Adrenal gland (tissue), 12 donors: ENCODE results near the gene HHEX. TPM values are rescaled to one million over a fixed set of nuclear protein-coding genes. Genes with fewer than 3 reads are reported as not detected.

Source experiments
- DNase-seq, 7 donors: peaks; one replicate each; pipeline ENCODE4 v3.0.0-alpha.2; 2019 to 2020
- H3K27ac ChIP-seq, 5 donors: fragments of 200-600 bp; sonication (generic) in 4 of 5; 1 replicate in 3 of 5; 2 replicates in 2 of 5; pipeline versions ENCODE4 v1.5.1 to v1.8.0; 2016 to 2020; ENCODE audit warnings: mild to moderate bottlenecking in 1 of 5
- H3K27me3 ChIP-seq: fragments of 200-600 bp; 2 replicates; pipeline ENCODE4 v1.8.0; 2021
- H3K36me3 ChIP-seq, 2 donors: fragments of 200-600 bp; replicated peaks in 1 of 2; 1 replicate in 1 of 2; 2 replicates in 1 of 2; pipeline versions ENCODE4 v1.5.1 to v1.8.0; 2018 to 2022
- H3K4me1 ChIP-seq, 2 donors: fragments of 200-600 bp; replicated peaks in 1 of 2; 1 replicate in 1 of 2; 2 replicates in 1 of 2; pipeline versions ENCODE4 v1.5.1 to v1.8.0; 2018 to 2021
- H3K4me3 ChIP-seq, 4 donors: fragments of 200-600 bp; sonication (generic) in 3 of 4; one replicate each; pipeline ENCODE4 v1.5.1; 2016 to 2018
- H3K9me3 ChIP-seq, 3 donors: fragments of 200-600 bp; sonication (generic) in 1 of 3; replicated peaks in 1 of 3; 1 replicate in 2 of 3; 2 replicates in 1 of 3; pipeline versions ENCODE4 v1.5.1 to v1.8.0; 2016 to 2021
- POLR2A ChIP-seq, 2 donors: fragments of 450-650 bp; IDR thresholded peaks; one replicate each; pipeline ENCODE4 v1.6.1; 2017; ENCODE audit warnings: antibody characterized with exemption in 2 of 2, mild to moderate bottlenecking in 2 of 2, moderate library complexity in 1 of 2
- WGBS, 4 donors: extraction: QIAGEN DNeasy Blood & Tissue Kit in 2 of 4; methylation state at CpG; one replicate each; pipeline versions ENCODE4 v1.1.5 to v1.1.7; 2013 to 2017; 5-methylcytosine and 5-hydroxymethylcytosine counted together
- intact Hi-C, 2 donors: fragments of 100-400 bp; cut with DNase I; formaldehyde crosslinking; loops; one replicate each; pipeline versions ENCODE4 v1.14.1 to v1.15.0; 2022 to 2023
- polyA plus RNA-seq, 3 donors: library from polyadenylated mRNA; stranded (reverse); fragments of 200-250 nt in 2 of 3; fragments of 350-450 nt in 1 of 3; fragmentation: Illumina TruSeq in 1 of 3; extraction: RNeasy Lipid Tissue Mini Kit (QIAGEN cat#74804) in 1 of 3; gene quantifications; one replicate each; pipeline ENCODE4 v1.2.3, GENCODE V29; 2013 to 2014
- total RNA-seq, 9 donors: library from RNA; depleted of rRNA in 4 of 9; stranded (reverse); fragments of >200 nt in 4 of 9; fragments of 120-200 nt in 1 of 9; fragmentation: NEBNext Ultra II Directional in 1 of 9; extraction: Animal tissue kit (Norgen Biotek cat#: 25700) in 1 of 9; gene quantifications; one replicate each; pipeline versions ENCODE4 v1.1.0 to v1.2.4, GENCODE V29; 2013 to 2023
- TF ChIP-seq, protein P1 (sequence below), 6 experiments: fragments of 450-650 bp in 4 of 6; fragments of 200-600 bp in 2 of 6; sonication (generic) in 1 of 6; IDR thresholded peaks; 1 replicate in 5 of 6; 2 replicates in 1 of 6; pipeline versions ENCODE4 v1.5.1 to v1.8.0; 2016 to 2021; ENCODE audit warnings: antibody characterized with exemption in 6 of 6, mild to moderate bottlenecking in 2 of 6, moderate library complexity in 1 of 6
- donor health status: healthy with polysubstance abuse.
- donor health status: Bipolar disorder and iron deficiency.
- donor health status: DM: yes; HTN: yes; CAD: no.
- donor health status: DM: no; HTN: no; CAD: no.
- donor health status: DM: no; HTN: no; CAD: no.
- donor health status: DM: yes; HTN: yes; CAD: no.

Gene HHEX
- total and polyA plus RNA-seq, 12 donors = 10.2 to 49.3 (median 20.0) TPM

- Histone ChIP-seq H3K36me3 (no peaks in the 10 kb centered on the region), H3K27me3 (no peaks in the 10 kb centered on the region), H3K27ac (no peak overlapping the region), H3K4me3 (no peak overlapping the region), H3K9me3 (no peaks in the 10 kb centered on the region), H3K4me1 (no peaks in the 10 kb centered on the region)
- TF ChIP-seq, protein P1, sequence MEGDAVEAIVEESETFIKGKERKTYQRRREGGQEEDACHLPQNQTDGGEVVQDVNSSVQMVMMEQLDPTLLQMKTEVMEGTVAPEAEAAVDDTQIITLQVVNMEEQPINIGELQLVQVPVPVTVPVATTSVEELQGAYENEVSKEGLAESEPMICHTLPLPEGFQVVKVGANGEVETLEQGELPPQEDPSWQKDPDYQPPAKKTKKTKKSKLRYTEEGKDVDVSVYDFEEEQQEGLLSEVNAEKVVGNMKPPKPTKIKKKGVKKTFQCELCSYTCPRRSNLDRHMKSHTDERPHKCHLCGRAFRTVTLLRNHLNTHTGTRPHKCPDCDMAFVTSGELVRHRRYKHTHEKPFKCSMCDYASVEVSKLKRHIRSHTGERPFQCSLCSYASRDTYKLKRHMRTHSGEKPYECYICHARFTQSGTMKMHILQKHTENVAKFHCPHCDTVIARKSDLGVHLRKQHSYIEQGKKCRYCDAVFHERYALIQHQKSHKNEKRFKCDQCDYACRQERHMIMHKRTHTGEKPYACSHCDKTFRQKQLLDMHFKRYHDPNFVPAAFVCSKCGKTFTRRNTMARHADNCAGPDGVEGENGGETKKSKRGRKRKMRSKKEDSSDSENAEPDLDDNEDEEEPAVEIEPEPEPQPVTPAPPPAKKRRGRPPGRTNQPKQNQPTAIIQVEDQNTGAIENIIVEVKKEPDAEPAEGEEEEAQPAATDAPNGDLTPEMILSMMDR (IDR thresholded peaks at IDR 0.05) = no peak
- no peak for TF ChIP-seq POLR2A (IDR thresholded peaks at IDR 0.05)
- intact Hi-C loops = no loop called here
- DNase-seq = no peak
Observed at GRCh38 chr10:92722349-92722748, 32.6 kb downstream of the HHEX start.

GRCh38 chr10:92727141-92727540 is 37.4 kb downstream of the HHEX start:
- no peak for DNase-seq
- no peaks in the 10 kb centered on the region for H3K9me3 ChIP-seq
- 86 to 96% (median 91%) methylated on average over 6 of the region's 6 CpGs for WGBS, 4 donors
- intact Hi-C loops = no loop called here
- no peaks in the 10 kb centered on the region for H3K36me3 ChIP-seq
- H3K27ac ChIP-seq = no peak overlapping the region
- H3K27me3 ChIP-seq = no peaks in the 10 kb centered on the region
- TF ChIP-seq, protein P1 (IDR thresholded peaks at IDR 0.05) = no peak
- no peak for TF ChIP-seq POLR2A (IDR thresholded peaks at IDR 0.05)
- no peak overlapping the region for H3K4me3 ChIP-seq
- H3K4me1 ChIP-seq = no peaks in the 10 kb centered on the region

GRCh38 chr10:92727550-92727949 is 37.8 kb downstream of the HHEX start:
- 61 to 75% (median 66%) methylated on average over 2 to 3 of the region's 3 CpGs for WGBS, 4 donors
- DNase-seq = no peak

DNA sequence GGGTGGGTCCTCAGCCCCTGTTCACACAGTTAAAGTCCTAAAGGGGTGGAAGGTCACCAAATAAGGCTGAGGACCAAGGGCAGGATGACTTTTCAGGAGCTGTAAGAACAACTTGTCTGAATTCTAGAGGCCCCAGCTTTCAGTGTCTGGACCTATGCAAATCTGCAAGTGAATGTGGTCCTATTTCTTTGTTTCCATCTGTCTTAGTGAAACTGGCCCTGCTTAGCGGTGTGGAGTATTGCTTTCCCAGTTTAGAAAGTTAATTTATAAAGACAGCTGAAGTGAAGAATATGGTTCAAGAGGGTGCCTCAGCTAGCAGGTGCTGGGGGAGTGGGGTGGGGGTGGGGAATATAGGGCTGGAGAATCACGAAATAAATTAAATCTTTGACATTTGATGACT is 40.1 kb downstream of the HHEX start:
- Histone ChIP-seq H3K9me3 (no peaks in the 10 kb centered on the region), H3K27me3 (no peaks in the 10 kb centered on the region), H3K27ac (no peak overlapping the region), H3K36me3 (no peaks in the 10 kb centered on the region), H3K4me1 (no peaks in the 10 kb centered on the region), H3K4me3 (no peak overlapping the region)
- WGBS, 4 donors = 68 to 75% (median 72%) methylated on average over 2 of the region's 2 CpGs
- TF ChIP-seq POLR2A (IDR thresholded peaks at IDR 0.05) = no peak
- TF ChIP-seq, protein P1 (IDR thresholded peaks at IDR 0.05) = no peak
- DNase-seq = no peak
- intact Hi-C loops = no loop called here

More at GRCh38 chr10:92727550-92727949, 37.8 kb downstream of the HHEX start:
- H3K4me3 ChIP-seq = no peak overlapping the region
- no peak for TF ChIP-seq POLR2A (IDR thresholded peaks at IDR 0.05)
- TF ChIP-seq, protein P1 (IDR thresholded peaks at IDR 0.05) = no peak
- intact Hi-C loops = no loop called here
- H3K27me3 ChIP-seq = no peaks in the 10 kb centered on the region
- H3K36me3 ChIP-seq = no peaks in the 10 kb centered on the region
- no peaks in the 10 kb centered on the region for H3K9me3 ChIP-seq
- no peak overlapping the region for H3K27ac ChIP-seq
- no peaks in the 10 kb centered on the region for H3K4me1 ChIP-seq
